CD4-positive, alpha-beta T cell (primary cell): ENCODE measurements around the gene RHBDL1. TPM values are rescaled to one million over a fixed set of nuclear protein-coding genes. Genes with fewer than 3 reads are reported as not detected.
A peak's percentile ranks its signal among the peaks of the same experiment; 100 is the strongest.

Experiments
- ATAC-seq: fragments of 200-7000 bp; cut with Tn5 transposase; one replicate; pipeline ENCODE4 v1.10.0; 2022; ENCODE audit warnings: mild to moderate bottlenecking; ENCODE audit not compliant: poor library complexity
- CTCF ChIA-PET: fragments of 350-600 bp; sonication (Branson Sonifier 250); formaldehyde crosslinking; loops from one replicate; lab custom pipeline; 2021; ENCODE audit warnings: antibody characterized with exemption, inconsistent platforms; lab: Charles Lee
- POLR2A ChIA-PET: fragments of 350-600 bp; sonication (Branson Sonifier 250); formaldehyde crosslinking; loops from one replicate; lab custom pipeline; 2021; ENCODE audit warnings: antibody characterized with exemption, inconsistent platforms; lab: Charles Lee
- DNase-seq, 14 experiments: peaks; one replicate each; pipeline ENCODE4 v3.0.0-alpha.2; 2013 to 2020; ENCODE audit warnings: mixed read lengths in 2 of 14
- H3K27ac ChIP-seq, 2 donors: one replicate each; pipeline versions ENCODE4 v1.5.1 to v1.7.0; 2013; ENCODE audit warnings: low read length in 2 of 2, low read depth in 1 of 2, mild to moderate bottlenecking in 1 of 2
- H3K27me3 ChIP-seq, 2 experiments: 1 replicate in 1 of 2; 2 replicates in 1 of 2; pipeline versions ENCODE4 v1.6.1 to v1.7.0; 2013; ENCODE audit warnings: low read length in 2 of 2, control low read depth in 1 of 2, mild to moderate bottlenecking in 1 of 2, moderate library complexity in 1 of 2; ENCODE audit not compliant: insufficient read depth in 2 of 2, control insufficient read depth in 1 of 2
- H3K36me3 ChIP-seq: one replicate; pipeline ENCODE4 v1.6.1; 2013; ENCODE audit warnings: low read length, control low read depth; ENCODE audit not compliant: insufficient read depth
- H3K4me1 ChIP-seq: one replicate; pipeline ENCODE4 v1.6.1; 2013; ENCODE audit warnings: low read length, control low read depth; ENCODE audit not compliant: insufficient read depth
- H3K4me3 ChIP-seq: one replicate; pipeline ENCODE4 v1.5.1; 2013; ENCODE audit warnings: mild to moderate bottlenecking, low read length, moderate library complexity
- H3K9me3 ChIP-seq, 2 experiments: 1 replicate in 1 of 2; 2 replicates in 1 of 2; pipeline versions ENCODE4 v1.6.1 to v1.7.0; 2013; ENCODE audit warnings: low read length in 2 of 2, mild to moderate bottlenecking in 2 of 2, control low read depth in 1 of 2, moderate library complexity in 1 of 2; ENCODE audit not compliant: control insufficient read depth in 1 of 2, insufficient read depth in 1 of 2
- H3K27ac Mint-ChIP-seq: one replicate; pipeline ENCODE4 v1.8.0; 2020; ENCODE audit warnings: mixed read lengths
- H3K27me3 Mint-ChIP-seq: one replicate; pipeline ENCODE4 v1.8.0; 2021; ENCODE audit warnings: mixed read lengths
- H3K36me3 Mint-ChIP-seq: one replicate; pipeline ENCODE4 v1.8.0; 2021; ENCODE audit warnings: low read depth, mixed read lengths
- H3K4me1 Mint-ChIP-seq: one replicate; pipeline ENCODE4 v1.8.0; 2021; ENCODE audit warnings: low read depth, mixed read lengths
- H3K4me3 Mint-ChIP-seq: one replicate; pipeline ENCODE4 v1.8.0; 2020; ENCODE audit warnings: mild to moderate bottlenecking, mixed read lengths
- H3K9me3 Mint-ChIP-seq: one replicate; pipeline ENCODE4 v1.8.0; 2020; ENCODE audit warnings: mixed read lengths
- intact Hi-C, 2 experiments: fragments of 100-400 bp; cut with DNase I in 1 of 2; cut with micrococcal nuclease in 1 of 2; formaldehyde crosslinking; loops; one replicate each; pipeline versions ENCODE4 v1.15.1 to v1.9.0; 2023 to 2025; cut with DNase I, micrococcal nuclease
- polyA plus RNA-seq, 2 donors: library from polyadenylated mRNA; unstranded; fragments of 120-200 nt; gene quantifications; one replicate each; pipeline ENCODE4 v1.2.1, GENCODE V29; 2013
- total RNA-seq, 174 experiments: library from RNA in 2 of 174; stranded (reverse) in 2 of 174; gene quantifications; one replicate each; pipeline ENCODE4 v1.2.3 and lab custom pipeline; 2021 to 2026
- TF ChIP-seq, protein P1 (sequence below): fragments of 200-600 bp; IDR thresholded peaks from one replicate; pipeline ENCODE4 v1.8.0; 2022; ENCODE audit warnings: antibody characterized with exemption, mild to moderate bottlenecking

RHBDL1 gene
- total RNA-seq (1 to 10 TPM; 6.6 to 6.9 TPM), total RNA-seq (lab: John Stamatoyannopoulos, UW) (0.10 to 3.8 (median 0.92) reads per million in 172 experiments)
- 1.8 TPM for polyA plus RNA-seq (2013, experiment 1 of 2)
- 0.95 TPM for polyA plus RNA-seq (2013, experiment 2 of 2)

DNA sequence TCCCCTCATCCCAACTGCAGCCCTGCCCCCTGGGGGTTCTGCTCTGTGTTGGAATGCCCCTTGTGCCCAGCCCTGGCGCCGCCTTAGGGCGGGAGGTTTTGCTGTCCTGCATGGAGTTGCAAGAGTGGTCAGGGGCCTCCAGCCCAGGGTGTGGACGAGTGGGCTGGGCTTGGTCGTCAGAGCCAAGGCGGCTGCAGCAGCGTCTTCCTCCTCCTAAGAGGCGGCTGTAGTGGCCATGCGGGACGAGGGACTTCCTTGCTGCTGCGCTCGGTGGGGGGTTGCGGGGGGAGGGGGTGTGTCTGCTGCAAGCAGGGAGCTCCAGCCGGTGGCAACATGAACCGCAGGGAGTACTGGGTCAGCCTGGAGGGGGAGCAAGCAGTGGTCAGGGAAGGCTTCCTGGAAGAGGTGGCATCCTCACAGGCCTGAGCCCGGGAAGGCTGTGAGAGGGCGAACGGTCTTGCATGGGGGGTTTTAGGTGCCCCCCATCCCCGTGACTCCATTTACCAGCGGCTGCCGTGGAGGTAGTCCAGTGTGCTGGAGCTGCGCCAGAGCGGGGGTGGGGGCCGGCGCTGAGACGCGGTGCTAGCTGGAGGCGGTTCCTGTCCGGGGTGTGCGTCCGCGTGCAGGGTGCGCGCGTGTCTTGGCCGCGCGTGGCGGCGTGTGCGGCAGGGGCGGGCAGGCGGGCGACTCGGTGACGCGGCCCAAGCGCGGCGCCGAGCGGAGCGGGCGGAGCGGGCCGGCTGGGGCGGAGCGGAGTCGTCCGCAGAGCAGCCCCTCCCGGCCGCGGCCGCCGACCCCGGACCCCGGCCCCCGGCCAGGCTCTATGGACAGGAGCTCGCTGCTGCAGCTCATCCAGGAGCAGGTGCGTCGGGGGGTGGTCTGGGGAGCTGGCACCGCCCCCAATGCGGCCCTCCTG lies at the start of gene RHBDL1:
Gene RHBDL1, plus strand, starts transcription at position 704 of the 916 bp plus-strand sequence. Its CDS starts 120 bp downstream, at position 824.
- DNase-seq (peak in 1 of 14 experiments; percentile 58), ATAC-seq (no peak)
- H3K27ac ChIP-seq: no peak within 1 kb of the TSS
- ChIA-PET POLR2A (interaction anchor here (0.8 to 1.8 kb wide), 5 partner anchors 8 to 27 kb away, joined by 3 to 8 read pairs (median 5); partner anchors contain the start of genes JMJD8, RHOT2 and WDR24), CTCF (interaction anchor here (0.5 to 0.8 kb wide), 2 partner anchors 27 to 83 kb away, joined by 3 to 4 read pairs; no protein-coding TSS in a partner anchor)
- H3K27me3 ChIP-seq: peaks cover 8 to 12% of the 10 kb centered on the region in 2 experiments
- peak within 1 kb of the TSS; percentile 65 for H3K4me3 Mint-ChIP-seq
- no peaks in the 10 kb centered on the region for H3K9me3 Mint-ChIP-seq
- H3K4me3 ChIP-seq: peak within 1 kb of the TSS; percentile 22
- peaks cover 29% of the 10 kb centered on the region for H3K36me3 ChIP-seq
- H3K27ac Mint-ChIP-seq: no peak within 1 kb of the TSS
- no peaks in the 10 kb centered on the region for H3K27me3 Mint-ChIP-seq
- no peaks in the 10 kb centered on the region for H3K9me3 ChIP-seq
- H3K4me1 ChIP-seq: peaks cover 36% of the 10 kb centered on the region
- peaks cover 21% of the 10 kb centered on the region for H3K4me1 Mint-ChIP-seq
- TF ChIP-seq, protein P1, sequence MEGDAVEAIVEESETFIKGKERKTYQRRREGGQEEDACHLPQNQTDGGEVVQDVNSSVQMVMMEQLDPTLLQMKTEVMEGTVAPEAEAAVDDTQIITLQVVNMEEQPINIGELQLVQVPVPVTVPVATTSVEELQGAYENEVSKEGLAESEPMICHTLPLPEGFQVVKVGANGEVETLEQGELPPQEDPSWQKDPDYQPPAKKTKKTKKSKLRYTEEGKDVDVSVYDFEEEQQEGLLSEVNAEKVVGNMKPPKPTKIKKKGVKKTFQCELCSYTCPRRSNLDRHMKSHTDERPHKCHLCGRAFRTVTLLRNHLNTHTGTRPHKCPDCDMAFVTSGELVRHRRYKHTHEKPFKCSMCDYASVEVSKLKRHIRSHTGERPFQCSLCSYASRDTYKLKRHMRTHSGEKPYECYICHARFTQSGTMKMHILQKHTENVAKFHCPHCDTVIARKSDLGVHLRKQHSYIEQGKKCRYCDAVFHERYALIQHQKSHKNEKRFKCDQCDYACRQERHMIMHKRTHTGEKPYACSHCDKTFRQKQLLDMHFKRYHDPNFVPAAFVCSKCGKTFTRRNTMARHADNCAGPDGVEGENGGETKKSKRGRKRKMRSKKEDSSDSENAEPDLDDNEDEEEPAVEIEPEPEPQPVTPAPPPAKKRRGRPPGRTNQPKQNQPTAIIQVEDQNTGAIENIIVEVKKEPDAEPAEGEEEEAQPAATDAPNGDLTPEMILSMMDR: no peak
- H3K36me3 Mint-ChIP-seq: peaks cover 9% of the 10 kb centered on the region
- intact Hi-C loops: no loop called here

DNA sequence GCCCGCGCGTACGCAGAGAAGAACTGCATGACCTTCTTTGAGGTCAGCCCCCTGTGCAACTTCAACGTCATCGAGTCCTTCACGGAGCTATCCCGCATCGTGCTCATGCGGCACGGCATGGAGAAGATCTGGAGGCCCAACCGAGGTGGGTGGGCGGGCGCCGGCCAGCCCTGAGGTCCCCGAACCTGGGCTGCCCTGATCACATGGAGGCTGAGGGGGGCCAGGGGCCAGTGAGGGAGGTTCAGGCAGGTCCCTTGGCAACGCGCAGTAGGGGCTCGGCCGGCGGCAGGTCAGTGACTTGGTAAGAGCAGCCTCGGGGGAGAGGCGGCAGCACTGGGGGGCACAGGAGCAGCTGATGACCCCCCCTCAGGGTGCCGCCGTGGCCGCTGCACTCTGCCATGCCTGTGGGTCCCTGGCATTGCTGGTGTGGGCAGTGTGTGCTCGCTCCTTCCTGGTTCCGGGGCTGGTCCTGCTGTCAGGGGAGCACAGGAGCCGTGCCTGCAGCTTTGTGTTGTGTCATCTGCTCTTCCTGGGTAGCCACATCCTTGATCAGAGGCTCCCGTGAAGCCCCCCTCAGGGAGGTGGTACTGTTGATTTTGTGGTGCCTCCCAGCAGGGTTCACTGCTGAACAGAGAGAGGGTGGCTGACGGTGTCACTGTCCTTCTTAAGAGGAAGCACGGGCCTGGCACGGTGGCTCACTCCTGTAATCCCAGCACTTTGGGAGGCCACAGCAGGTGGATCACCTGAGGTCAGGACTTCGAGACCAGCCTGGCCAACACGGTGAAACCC lies 49.3 kb upstream of the RHBDL1 start:
- H3K4me3 Mint-ChIP-seq: no peak overlapping the region
- H3K9me3 ChIP-seq: no peaks in the 10 kb centered on the region
- ChIA-PET CTCF (no interaction called here), POLR2A (no interaction called here)
- no peaks in the 10 kb centered on the region for H3K27me3 Mint-ChIP-seq
- H3K27ac ChIP-seq: no peak overlapping the region
- no peaks in the 10 kb centered on the region for H3K9me3 Mint-ChIP-seq
- H3K4me1 Mint-ChIP-seq: no peaks in the 10 kb centered on the region
- intact Hi-C loops: no loop called here
- DNase-seq: no peak
- ATAC-seq: no peak
- no peak overlapping the region for H3K4me3 ChIP-seq
- peaks cover 8% of the 10 kb centered on the region for H3K36me3 ChIP-seq
- no peaks in the 10 kb centered on the region for H3K36me3 Mint-ChIP-seq
- no peak overlapping the region for H3K27ac Mint-ChIP-seq
- TF ChIP-seq, protein P1: no peak
- H3K27me3 ChIP-seq: no peaks in the 10 kb centered on the region
- H3K4me1 ChIP-seq: peaks cover 7% of the 10 kb centered on the region

DNA sequence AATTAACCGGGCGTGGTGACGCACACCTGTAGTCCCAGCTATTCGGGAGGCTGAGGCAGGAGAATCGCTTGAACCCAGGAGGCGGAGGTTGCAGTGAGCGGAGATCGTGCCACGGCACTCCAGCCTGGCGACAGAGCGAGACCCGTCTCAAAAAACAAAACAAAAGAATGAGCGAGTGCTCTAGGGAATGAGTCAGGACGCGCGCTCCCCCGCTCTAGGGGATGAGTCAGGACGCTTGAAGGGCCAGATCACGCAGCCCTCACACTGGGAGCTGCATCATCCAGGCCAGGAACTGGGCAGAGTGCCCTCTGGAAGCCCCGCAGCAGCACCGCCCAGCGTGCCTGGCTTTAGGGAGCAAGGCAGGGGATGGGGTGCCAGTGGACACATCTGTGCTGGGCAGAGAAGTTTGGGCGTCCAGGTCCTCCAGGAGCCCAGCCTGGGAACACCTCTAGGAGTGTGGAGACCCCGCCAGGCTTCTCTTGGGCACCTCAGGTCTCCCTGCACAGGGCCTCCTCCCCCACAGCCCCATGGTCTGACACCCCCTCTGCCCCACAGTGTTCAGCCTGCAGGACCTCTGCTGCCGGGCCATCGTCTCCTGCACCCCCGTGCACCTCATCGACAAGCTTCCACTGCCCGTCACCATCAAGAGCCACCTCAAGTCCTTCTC lies 48.6 kb upstream of the RHBDL1 start:
- intact Hi-C loops: no loop called here
- H3K36me3 ChIP-seq: peaks cover 7% of the 10 kb centered on the region
- H3K4me1 Mint-ChIP-seq: no peaks in the 10 kb centered on the region

More for the DNA sequence above, 48.6 kb upstream of the RHBDL1 start:
- Mint-ChIP-seq H3K27ac (no peak overlapping the region), H3K4me3 (no peak overlapping the region), H3K36me3 (no peaks in the 10 kb centered on the region), H3K9me3 (no peaks in the 10 kb centered on the region), H3K27me3 (no peaks in the 10 kb centered on the region)
- TF ChIP-seq, protein P1: no peak
- H3K4me3 ChIP-seq: no peak overlapping the region
- ATAC-seq: no peak
- CTCF ChIA-PET: no interaction called here
- H3K27ac ChIP-seq: no peak overlapping the region
- DNase-seq: no peak
- POLR2A ChIA-PET: interaction anchor here (1.2 kb wide), 1 partner anchor 10 kb away, joined by 3 read pairs; the partner anchor contains the start of gene METTL26
- H3K9me3 ChIP-seq: no peaks in the 10 kb centered on the region
- peaks cover 9% of the 10 kb centered on the region for H3K4me1 ChIP-seq
- no peaks in the 10 kb centered on the region for H3K27me3 ChIP-seq
